Vagina (tissue), 2 donors: Measurements from ENCODE around the gene FAM219B. TPM values are rescaled to one million over a fixed set of nuclear protein-coding genes. Genes with fewer than 3 reads are reported as not detected.

ENCODE experiments used
- DNase-seq, 2 donors: peaks; one replicate each; pipeline ENCODE4 v3.0.0-alpha.2; 2017; ENCODE audit errors: extremely low spot score in 2 of 2
- H3K27ac ChIP-seq: fragments of 200-600 bp; sonication (generic); one replicate; pipeline ENCODE4 v1.5.1; 2019
- H3K27me3 ChIP-seq: fragments of 200-600 bp; sonication (generic); one replicate; pipeline ENCODE4 v1.5.1; 2019
- H3K36me3 ChIP-seq, 2 donors: fragments of 200-600 bp; sonication (generic); one replicate each; pipeline ENCODE4 v1.5.1; 2017 to 2019
- H3K4me1 ChIP-seq: fragments of 200-600 bp; sonication (generic); one replicate; pipeline ENCODE4 v1.5.1; 2019
- H3K4me3 ChIP-seq, 2 donors: fragments of 200-600 bp; sonication (generic); 1 replicate in 1 of 2; 2 replicates in 1 of 2; pipeline ENCODE4 v1.5.1; 2016 to 2019
- H3K9me3 ChIP-seq: fragments of 200-600 bp; sonication (generic); one replicate; pipeline ENCODE4 v1.5.1; 2019
- POLR2A ChIP-seq, 2 donors: fragments of 450-650 bp; IDR thresholded peaks; one replicate each; pipeline ENCODE4 v1.6.1; 2017; ENCODE audit warnings: antibody characterized with exemption in 2 of 2, mild to moderate bottlenecking in 2 of 2, moderate library complexity in 2 of 2
- POLR2AphosphoS5 ChIP-seq, 2 donors: sonication (generic); formaldehyde crosslinking; IDR thresholded peaks; one replicate each; pipeline ENCODE4 v1.9.0; 2017; ENCODE audit warnings: antibody characterized with exemption in 2 of 2, mild to moderate bottlenecking in 2 of 2, low read depth in 1 of 2; ENCODE audit not compliant: insufficient read depth in 1 of 2
- intact Hi-C: fragments of 100-400 bp; cut with DNase I; formaldehyde crosslinking; loops from one replicate; pipeline ENCODE4 v1.15.1; 2023
- total RNA-seq: library from RNA; depleted of rRNA; stranded (reverse); fragments of >200 nt; gene quantifications from one replicate; pipeline ENCODE4 v1.2.3, GENCODE V29; 2016
- TF ChIP-seq, protein P1 (sequence below), 3 experiments: fragments of 450-650 bp in 2 of 3; fragments of 200-600 bp in 1 of 3; sonication (generic) in 1 of 3; IDR thresholded peaks; one replicate each; pipeline ENCODE4 v1.5.1; 2017 to 2019; ENCODE audit warnings: antibody characterized with exemption in 3 of 3, mild to moderate bottlenecking in 2 of 3, moderate library complexity in 2 of 3

FAM219B gene, protein sequence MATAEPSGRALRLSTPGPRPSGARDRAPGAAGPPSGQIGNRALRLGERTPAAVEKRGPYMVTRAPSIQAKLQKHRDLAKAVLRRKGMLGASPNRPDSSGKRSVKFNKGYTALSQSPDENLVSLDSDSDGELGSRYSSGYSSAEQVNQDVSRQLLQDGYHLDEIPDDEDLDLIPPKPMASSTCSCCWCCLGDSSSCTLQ
- total RNA-seq, result 51.6 TPM

DNA sequence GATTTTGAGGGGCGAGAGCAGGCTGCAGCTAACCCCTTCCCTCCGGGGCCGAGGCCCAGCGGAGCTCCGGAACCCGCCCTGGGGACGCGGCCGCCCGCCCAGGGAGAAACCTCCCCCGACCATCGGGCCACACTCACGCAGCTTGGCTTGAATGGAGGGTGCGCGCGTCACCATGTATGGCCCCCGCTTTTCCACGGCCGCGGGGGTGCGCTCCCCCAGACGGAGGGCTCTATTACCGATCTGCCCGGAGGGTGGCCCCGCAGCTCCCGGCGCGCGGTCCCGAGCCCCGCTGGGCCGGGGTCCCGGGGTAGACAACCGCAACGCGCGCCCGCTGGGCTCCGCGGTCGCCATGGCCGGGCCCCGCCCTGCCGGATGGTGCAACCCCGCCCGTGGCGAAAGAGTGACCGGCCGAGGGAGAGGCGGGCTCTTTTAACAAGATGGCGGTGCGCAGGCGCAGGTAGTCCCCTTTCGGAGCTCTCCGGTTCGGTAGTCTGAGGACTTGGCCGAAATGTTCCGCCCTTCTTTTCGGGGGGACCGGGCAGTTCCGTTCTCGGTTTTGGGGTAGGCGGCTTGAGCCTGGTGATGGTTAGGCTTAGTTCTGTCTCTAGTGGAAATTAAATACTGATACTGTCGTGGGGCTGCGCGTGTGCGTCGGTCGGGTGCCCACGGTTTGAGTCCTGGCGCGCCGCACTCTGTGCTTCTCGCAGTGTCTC, at the start of gene FAM219B:
FAM219B (minus strand) TSS at position 402 of the 713 bp plus-strand sequence; CDS start at position 351, 51 bp downstream.
- peak within 1 kb of the TSS; percentile 58 to 66 for H3K4me3 ChIP-seq
- DNase-seq, result peak in 1 of 2 donors; percentile 93
- no peaks in the 10 kb centered on the region for H3K9me3 ChIP-seq
- peak within 1 kb of the TSS; percentile 85 for H3K27ac ChIP-seq
- H3K27me3 ChIP-seq, result no peaks in the 10 kb centered on the region
- H3K36me3 ChIP-seq, result peaks cover 0 to 30% of the 10 kb centered on the region in 2 donors
- intact Hi-C loops, result no loop called here
- peak in 1 of 2 donors; percentile 93 for TF ChIP-seq POLR2A (IDR thresholded peaks at IDR 0.05)
- TF ChIP-seq, protein P1, sequence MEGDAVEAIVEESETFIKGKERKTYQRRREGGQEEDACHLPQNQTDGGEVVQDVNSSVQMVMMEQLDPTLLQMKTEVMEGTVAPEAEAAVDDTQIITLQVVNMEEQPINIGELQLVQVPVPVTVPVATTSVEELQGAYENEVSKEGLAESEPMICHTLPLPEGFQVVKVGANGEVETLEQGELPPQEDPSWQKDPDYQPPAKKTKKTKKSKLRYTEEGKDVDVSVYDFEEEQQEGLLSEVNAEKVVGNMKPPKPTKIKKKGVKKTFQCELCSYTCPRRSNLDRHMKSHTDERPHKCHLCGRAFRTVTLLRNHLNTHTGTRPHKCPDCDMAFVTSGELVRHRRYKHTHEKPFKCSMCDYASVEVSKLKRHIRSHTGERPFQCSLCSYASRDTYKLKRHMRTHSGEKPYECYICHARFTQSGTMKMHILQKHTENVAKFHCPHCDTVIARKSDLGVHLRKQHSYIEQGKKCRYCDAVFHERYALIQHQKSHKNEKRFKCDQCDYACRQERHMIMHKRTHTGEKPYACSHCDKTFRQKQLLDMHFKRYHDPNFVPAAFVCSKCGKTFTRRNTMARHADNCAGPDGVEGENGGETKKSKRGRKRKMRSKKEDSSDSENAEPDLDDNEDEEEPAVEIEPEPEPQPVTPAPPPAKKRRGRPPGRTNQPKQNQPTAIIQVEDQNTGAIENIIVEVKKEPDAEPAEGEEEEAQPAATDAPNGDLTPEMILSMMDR (IDR thresholded peaks at IDR 0.05), result no peak
- peak; percentile 82 to 84 for TF ChIP-seq POLR2AphosphoS5 (IDR thresholded peaks at IDR 0.05; ENCODE audit: insufficient read depth in 1 of 2, low read depth in 1 of 2)
- peaks cover 38% of the 10 kb centered on the region for H3K4me1 ChIP-seq

DNA sequence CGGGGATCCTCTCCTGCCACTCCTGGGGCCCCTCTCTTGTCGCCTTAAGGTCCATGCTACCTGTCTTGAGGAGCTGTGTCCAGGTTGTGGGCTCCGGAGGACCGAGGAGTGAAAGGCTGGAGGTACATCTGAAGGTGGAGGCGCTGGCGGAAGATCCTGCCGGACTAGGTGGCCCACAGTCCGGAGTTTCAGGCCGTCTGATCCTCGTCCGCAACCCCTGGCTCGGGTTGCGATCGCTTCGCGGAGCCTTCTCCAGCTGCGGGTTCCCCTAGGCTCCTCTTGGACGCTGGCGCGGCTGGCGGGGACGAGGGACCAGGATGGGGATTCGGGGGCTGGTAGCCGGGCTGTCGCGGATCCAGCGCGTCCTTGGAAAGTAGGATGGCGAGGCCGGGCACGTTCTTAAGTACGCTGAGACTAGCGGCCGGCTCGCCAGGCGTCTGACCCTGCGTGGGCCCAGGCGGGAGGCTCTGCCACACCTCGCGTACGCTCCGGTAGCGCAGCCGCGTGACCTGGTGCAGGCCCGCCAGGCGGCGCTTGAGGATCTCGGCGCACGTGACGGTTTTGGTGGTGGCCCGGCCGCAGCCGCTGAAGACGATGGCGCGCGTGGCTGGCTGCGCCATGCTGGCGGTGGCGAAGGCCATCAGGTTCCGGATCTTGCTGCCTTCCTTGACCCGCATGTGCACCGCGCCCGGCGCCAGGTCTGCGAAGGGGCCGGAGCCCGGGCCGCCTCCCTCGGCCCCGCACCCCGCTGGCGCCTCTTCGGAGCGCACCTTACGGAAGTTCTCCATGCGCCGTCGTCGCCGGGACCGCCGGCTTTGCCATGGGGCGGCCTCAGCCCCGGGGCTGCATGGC, 49.4 kb upstream of the FAM219B start:
- no peaks in the 10 kb centered on the region for H3K9me3 ChIP-seq
- TF ChIP-seq POLR2A (IDR thresholded peaks at IDR 0.05) (no peak), POLR2AphosphoS5 (IDR thresholded peaks at IDR 0.05; ENCODE audit: insufficient read depth in 1 of 2, low read depth in 1 of 2) (peak in 1 of 2 donors; percentile 63)
- TF ChIP-seq, protein P1 (IDR thresholded peaks at IDR 0.05), result peak in 1 of 3 experiments; percentile 22
- H3K36me3 ChIP-seq, result no peaks in the 10 kb centered on the region
- DNase-seq, result no peak
- H3K27ac ChIP-seq, result peak overlapping the region; percentile 81
- peak overlapping the region; percentile 57 to 68 for H3K4me3 ChIP-seq
- H3K27me3 ChIP-seq, result no peaks in the 10 kb centered on the region
- peaks cover 47% of the 10 kb centered on the region for H3K4me1 ChIP-seq
- intact Hi-C loops, result loop anchor here (5.0 kb wide), 2 partner anchors 174 to 251 kb away; partner anchors contain the start of gene CSK

DNA sequence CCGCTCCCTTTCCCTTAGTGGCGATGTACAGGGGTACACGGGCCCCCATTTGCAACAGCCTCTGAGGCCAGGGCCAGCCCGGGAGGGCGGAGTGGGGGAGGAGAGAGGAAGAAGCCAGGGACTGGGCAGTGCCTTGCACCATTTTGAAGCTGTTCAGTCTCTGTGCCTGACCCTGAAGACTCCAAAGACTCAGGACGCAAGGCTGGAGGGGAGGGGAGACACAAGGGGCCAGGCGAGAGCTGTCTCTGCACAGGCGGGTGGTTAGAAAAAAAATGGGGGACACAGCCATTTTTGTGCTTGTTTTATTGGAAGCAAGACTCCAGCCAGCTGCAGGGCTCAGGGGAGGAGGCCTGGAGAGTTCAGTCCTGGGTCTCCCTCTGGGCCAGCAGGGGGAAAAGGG, 48.4 kb upstream of the FAM219B start:
- intact Hi-C loops, result loop anchor here (5.0 kb wide), 2 partner anchors 173 to 252 kb away; partner anchors contain the start of gene CSK
- no peaks in the 10 kb centered on the region for H3K27me3 ChIP-seq
- no peak for DNase-seq
- peak overlapping the region in 1 of 2 donors; percentile 68 for H3K4me3 ChIP-seq
- no peaks in the 10 kb centered on the region for H3K36me3 ChIP-seq
- no peak for TF ChIP-seq POLR2AphosphoS5 (IDR thresholded peaks at IDR 0.05; ENCODE audit: insufficient read depth in 1 of 2, low read depth in 1 of 2)
- no peak for TF ChIP-seq POLR2A (IDR thresholded peaks at IDR 0.05)
- TF ChIP-seq, protein P1 (IDR thresholded peaks at IDR 0.05), result no peak
- H3K27ac ChIP-seq, result peak overlapping the region; percentile 17
- no peaks in the 10 kb centered on the region for H3K9me3 ChIP-seq
- H3K4me1 ChIP-seq, result peaks cover 50% of the 10 kb centered on the region

DNA sequence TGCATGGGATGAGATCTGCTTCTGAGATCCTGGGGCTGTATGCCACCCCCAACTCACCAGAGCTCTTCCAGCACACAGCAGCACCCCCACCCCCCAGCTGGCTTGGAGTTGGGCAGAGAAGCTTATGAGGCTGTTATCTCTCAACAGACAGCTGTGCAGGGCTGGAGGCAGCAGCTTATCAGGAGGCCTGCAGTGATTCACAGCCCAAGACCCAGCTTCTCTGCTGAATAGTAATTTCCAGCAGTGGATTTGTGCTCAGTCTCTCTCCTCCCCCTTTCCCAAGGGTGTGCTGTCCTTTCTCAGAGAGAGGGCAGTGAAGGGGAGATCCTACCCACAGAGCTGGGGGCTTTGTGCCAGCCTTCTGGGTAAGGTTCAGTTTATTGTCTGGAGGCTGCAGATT, 47.9 kb upstream of the FAM219B start:
- intact Hi-C loops, result no loop called here
- H3K27me3 ChIP-seq, result no peaks in the 10 kb centered on the region

More for the DNA sequence above, 47.9 kb upstream of the FAM219B start:
- DNase-seq, result no peak
- Histone ChIP-seq H3K4me1 (peaks cover 51% of the 10 kb centered on the region), H3K4me3 (peak overlapping the region in 1 of 2 donors; percentile 68), H3K27ac (peak overlapping the region; percentile 17), H3K36me3 (no peaks in the 10 kb centered on the region), H3K9me3 (no peaks in the 10 kb centered on the region)
- TF ChIP-seq, protein P1 (IDR thresholded peaks at IDR 0.05), result no peak
- TF ChIP-seq POLR2A (IDR thresholded peaks at IDR 0.05), result no peak
- no peak for TF ChIP-seq POLR2AphosphoS5 (IDR thresholded peaks at IDR 0.05; ENCODE audit: insufficient read depth in 1 of 2, low read depth in 1 of 2)
